ENCODE measurements around the gene HBE1. TPM values are rescaled to one million over a fixed set of nuclear protein-coding genes. Genes with fewer than 3 reads are reported as not detected.

HBE1 gene
- total and polyA plus RNA-seq, 2 experiments from 2014 or later, result not detected

- Histone ChIP-seq H2AFZ (no peak overlapping the region), H3K4me2 (ENCODE audit: unreplicated experiment) (no peak overlapping the region), H3K9me2 (ENCODE audit: insufficient read depth) (no peaks in the 10 kb centered on the region), H3K4me3 (no peak overlapping the region), H3K4me1 (ENCODE audit: insufficient read depth) (no peaks in the 10 kb centered on the region; the same call in 1 of the 2 replicates), H3K27ac (no peak overlapping the region), H3K9me3 (ENCODE audit: low read depth) (no peaks in the 10 kb centered on the region), H3K79me2 (ENCODE audit: insufficient read depth) (no peaks in the 10 kb centered on the region), H3F3A (ENCODE audit: insufficient read depth) (0 out of 2 replicates have a peak, but pooled peaks cover 5% of the 10 kb centered on the region), H3K27me3 (replicated peaks; ENCODE audit: insufficient read depth) (no peaks in the 10 kb centered on the region), H4K20me1 (ENCODE audit: insufficient read depth) (no peaks in the 10 kb centered on the region), H3K36me3 (ENCODE audit: low read depth) (no peaks in the 10 kb centered on the region), H3K9ac (no peak overlapping the region)
- 55 to 57% methylated on average over 3 of the region's 3 CpGs for WGBS, 2 experiments (ENCODE audit: low coverage in 1 of 2, low lambda C conversion rate in 2 of 2, missing lambda C conversion rate in 2 of 2)
- DNase-seq, result no peak
- in situ Hi-C loops (cut with MboI), result no loop called here
- no peak for TF ChIP-seq EZH2 (IDR thresholded peaks at IDR 0.05; ENCODE audit: insufficient read depth, poor library complexity, severe bottlenecking)
- TF ChIP-seq EZH2phosphoT487 (IDR thresholded peaks at IDR 0.05; ENCODE audit: insufficient read depth, low read depth), result no peak
Measured at GRCh38 chr11:5232176-5232575, 37.6 kb downstream of the HBE1 start.

GRCh38 chr11:5231111-5231510 is 38.6 kb downstream of the HBE1 start:
- in situ Hi-C loops (cut with MboI), result no loop called here
- H3K9ac ChIP-seq, result no peak overlapping the region
- TF ChIP-seq EZH2 (IDR thresholded peaks at IDR 0.05; ENCODE audit: insufficient read depth, poor library complexity, severe bottlenecking) (no peak), EZH2phosphoT487 (IDR thresholded peaks at IDR 0.05; ENCODE audit: insufficient read depth, low read depth) (no peak)
- no peaks in the 10 kb centered on the region for H3K9me3 ChIP-seq (ENCODE audit: low read depth)
- 83 to 85% methylated on average over 2 of the region's 2 CpGs for WGBS, 2 experiments (ENCODE audit: low coverage in 1 of 2, low lambda C conversion rate in 2 of 2, missing lambda C conversion rate in 2 of 2)
- no peaks in the 10 kb centered on the region for H3K79me2 ChIP-seq (ENCODE audit: insufficient read depth)
- no peak overlapping the region for H3K4me2 ChIP-seq (ENCODE audit: unreplicated experiment)
- H3K27me3 ChIP-seq (replicated peaks; ENCODE audit: insufficient read depth), result no peaks in the 10 kb centered on the region
- no peak overlapping the region for H3K27ac ChIP-seq
- no peaks in the 10 kb centered on the region; the same call in 1 of the 2 replicates for H3K4me1 ChIP-seq (ENCODE audit: insufficient read depth)
- no peaks in the 10 kb centered on the region for H3K36me3 ChIP-seq (ENCODE audit: low read depth)
- no peak for DNase-seq
- H2AFZ ChIP-seq, result no peak overlapping the region
- no peak overlapping the region for H3K4me3 ChIP-seq
- no peaks in the 10 kb centered on the region for H4K20me1 ChIP-seq (ENCODE audit: insufficient read depth)
- H3F3A ChIP-seq (ENCODE audit: insufficient read depth), result 0 out of 2 replicates have a peak, but pooled peaks cover 5% of the 10 kb centered on the region
- no peaks in the 10 kb centered on the region for H3K9me2 ChIP-seq (ENCODE audit: insufficient read depth)

GRCh38 chr11:5230266-5230665 is 39.5 kb downstream of the HBE1 start:
- WGBS, 2 experiments (ENCODE audit: low coverage in 1 of 2, low lambda C conversion rate in 2 of 2, missing lambda C conversion rate in 2 of 2), result 72 to 79% methylated on average over 1 of the region's 1 CpG

GRCh38 chr11:5229796-5230195 is 39.9 kb downstream of the HBE1 start:
- H3F3A ChIP-seq (ENCODE audit: insufficient read depth), result 0 out of 2 replicates have a peak, but pooled peaks cover 5% of the 10 kb centered on the region

More at GRCh38 chr11:5230266-5230665, 39.5 kb downstream of the HBE1 start:
- no peak overlapping the region for H3K4me2 ChIP-seq (ENCODE audit: unreplicated experiment)
- no peak for DNase-seq
- no peaks in the 10 kb centered on the region for H3K9me2 ChIP-seq (ENCODE audit: insufficient read depth)
- H3K4me3 ChIP-seq, result no peak overlapping the region
- no peak overlapping the region for H3K27ac ChIP-seq
- no peak overlapping the region for H2AFZ ChIP-seq
- 0 out of 2 replicates have a peak, but pooled peaks cover 5% of the 10 kb centered on the region for H3F3A ChIP-seq (ENCODE audit: insufficient read depth)
- H3K4me1 ChIP-seq (ENCODE audit: insufficient read depth), result no peaks in the 10 kb centered on the region; the same call in 1 of the 2 replicates
- H3K79me2 ChIP-seq (ENCODE audit: insufficient read depth), result no peaks in the 10 kb centered on the region
- H3K9me3 ChIP-seq (ENCODE audit: low read depth), result no peaks in the 10 kb centered on the region
- H3K36me3 ChIP-seq (ENCODE audit: low read depth), result no peaks in the 10 kb centered on the region
- TF ChIP-seq EZH2phosphoT487 (IDR thresholded peaks at IDR 0.05; ENCODE audit: insufficient read depth, low read depth) (no peak), EZH2 (IDR thresholded peaks at IDR 0.05; ENCODE audit: insufficient read depth, poor library complexity, severe bottlenecking) (no peak)
- H4K20me1 ChIP-seq (ENCODE audit: insufficient read depth), result no peaks in the 10 kb centered on the region
- H3K9ac ChIP-seq, result no peak overlapping the region
- in situ Hi-C loops (cut with MboI), result no loop called here
- no peaks in the 10 kb centered on the region for H3K27me3 ChIP-seq (replicated peaks; ENCODE audit: insufficient read depth)

GRCh38 chr11:5229356-5229755 is 40.4 kb downstream of the HBE1 start:
- H3K79me2 ChIP-seq (ENCODE audit: insufficient read depth), result no peaks in the 10 kb centered on the region
- H3K36me3 ChIP-seq (ENCODE audit: low read depth), result no peaks in the 10 kb centered on the region
- H3K4me1 ChIP-seq (ENCODE audit: insufficient read depth), result no peaks in the 10 kb centered on the region
- no peak overlapping the region for H2AFZ ChIP-seq
- no peak for DNase-seq
- no peaks in the 10 kb centered on the region for H3K9me3 ChIP-seq (ENCODE audit: low read depth)
- H3K4me3 ChIP-seq, result no peak overlapping the region
- H3K9me2 ChIP-seq (ENCODE audit: insufficient read depth), result no peaks in the 10 kb centered on the region
- H3K4me2 ChIP-seq (ENCODE audit: unreplicated experiment), result no peak overlapping the region
- no peak overlapping the region for H3K9ac ChIP-seq
- H3F3A ChIP-seq (ENCODE audit: insufficient read depth), result 0 out of 2 replicates have a peak, but pooled peaks cover 2% of the 10 kb centered on the region
- in situ Hi-C loops (cut with MboI), result no loop called here
- no peaks in the 10 kb centered on the region for H4K20me1 ChIP-seq (ENCODE audit: insufficient read depth)
- H3K27me3 ChIP-seq (replicated peaks; ENCODE audit: insufficient read depth), result no peaks in the 10 kb centered on the region
- no peak overlapping the region for H3K27ac ChIP-seq
- TF ChIP-seq EZH2phosphoT487 (IDR thresholded peaks at IDR 0.05; ENCODE audit: insufficient read depth, low read depth) (no peak), EZH2 (IDR thresholded peaks at IDR 0.05; ENCODE audit: insufficient read depth, poor library complexity, severe bottlenecking) (no peak)
- WGBS, 2 experiments (ENCODE audit: low coverage in 1 of 2, low lambda C conversion rate in 2 of 2, missing lambda C conversion rate in 2 of 2), result 75 to 89% methylated on average over 1 of the region's 1 CpG

More at GRCh38 chr11:5229796-5230195, 39.9 kb downstream of the HBE1 start:
- no peaks in the 10 kb centered on the region for H3K9me2 ChIP-seq (ENCODE audit: insufficient read depth)
- H3K4me2 ChIP-seq (ENCODE audit: unreplicated experiment), result no peak overlapping the region
- H3K36me3 ChIP-seq (ENCODE audit: low read depth), result no peaks in the 10 kb centered on the region
- no peak for TF ChIP-seq EZH2phosphoT487 (IDR thresholded peaks at IDR 0.05; ENCODE audit: insufficient read depth, low read depth)
- no peak for DNase-seq
- no peak overlapping the region for H3K9ac ChIP-seq
- no peaks in the 10 kb centered on the region for H4K20me1 ChIP-seq (ENCODE audit: insufficient read depth)
- H3K79me2 ChIP-seq (ENCODE audit: insufficient read depth), result no peaks in the 10 kb centered on the region
- in situ Hi-C loops (cut with MboI), result no loop called here
- no peak overlapping the region for H3K4me3 ChIP-seq
- no peak overlapping the region for H3K27ac ChIP-seq
- H3K9me3 ChIP-seq (ENCODE audit: low read depth), result no peaks in the 10 kb centered on the region
- no peak overlapping the region for H2AFZ ChIP-seq
- WGBS, 2 experiments (ENCODE audit: low coverage in 1 of 2, low lambda C conversion rate in 2 of 2, missing lambda C conversion rate in 2 of 2), result 69 to 73% methylated on average over 2 of the region's 2 CpGs
- H3K27me3 ChIP-seq (replicated peaks; ENCODE audit: insufficient read depth), result no peaks in the 10 kb centered on the region
- H3K4me1 ChIP-seq (ENCODE audit: insufficient read depth), result no peaks in the 10 kb centered on the region; the same call in 1 of the 2 replicates

Measured in GM23248 (cell line).